GDM1 (cell line): Measurements from ENCODE around the gene TNFAIP8.
A peak's percentile ranks its signal among the peaks of the same experiment; 100 is the strongest.

ENCODE experiments used
- DNase-seq: peaks from one replicate; lab custom pipeline; 2025; lab: John Stamatoyannopoulos, UW

TNFAIP8 gene

DNA sequence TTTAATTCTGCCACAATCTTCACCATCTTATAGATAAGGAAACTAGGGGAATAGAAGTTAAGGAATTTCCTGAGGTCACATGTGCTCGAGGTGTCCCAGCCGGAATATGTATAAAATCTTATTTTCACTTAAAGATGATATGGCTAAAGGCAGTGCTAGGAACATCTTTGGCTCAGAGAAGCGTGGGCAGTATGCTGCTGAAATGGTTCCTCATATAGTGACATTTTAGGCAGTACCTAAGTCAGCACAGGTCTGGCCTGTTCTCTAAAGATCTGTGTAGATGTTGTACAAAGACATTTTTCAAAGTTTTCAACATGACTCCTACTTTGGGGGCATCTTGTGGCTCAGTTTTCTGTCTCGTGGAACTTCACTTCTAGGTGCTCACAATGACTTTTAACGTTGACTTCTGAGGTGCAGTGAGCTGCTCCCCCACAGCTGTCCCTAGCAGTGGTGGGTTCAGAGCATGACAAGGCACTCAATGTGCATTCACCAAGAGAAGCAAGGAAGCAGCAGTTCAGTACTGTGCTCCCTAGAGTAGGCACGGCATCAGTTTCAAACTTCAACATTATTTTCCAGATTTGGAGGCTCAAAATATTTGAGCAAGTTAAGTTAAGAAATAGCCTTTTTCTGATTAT lies 40.3 kb downstream of the TNFAIP8 start:
- no peak for DNase-seq

DNA sequence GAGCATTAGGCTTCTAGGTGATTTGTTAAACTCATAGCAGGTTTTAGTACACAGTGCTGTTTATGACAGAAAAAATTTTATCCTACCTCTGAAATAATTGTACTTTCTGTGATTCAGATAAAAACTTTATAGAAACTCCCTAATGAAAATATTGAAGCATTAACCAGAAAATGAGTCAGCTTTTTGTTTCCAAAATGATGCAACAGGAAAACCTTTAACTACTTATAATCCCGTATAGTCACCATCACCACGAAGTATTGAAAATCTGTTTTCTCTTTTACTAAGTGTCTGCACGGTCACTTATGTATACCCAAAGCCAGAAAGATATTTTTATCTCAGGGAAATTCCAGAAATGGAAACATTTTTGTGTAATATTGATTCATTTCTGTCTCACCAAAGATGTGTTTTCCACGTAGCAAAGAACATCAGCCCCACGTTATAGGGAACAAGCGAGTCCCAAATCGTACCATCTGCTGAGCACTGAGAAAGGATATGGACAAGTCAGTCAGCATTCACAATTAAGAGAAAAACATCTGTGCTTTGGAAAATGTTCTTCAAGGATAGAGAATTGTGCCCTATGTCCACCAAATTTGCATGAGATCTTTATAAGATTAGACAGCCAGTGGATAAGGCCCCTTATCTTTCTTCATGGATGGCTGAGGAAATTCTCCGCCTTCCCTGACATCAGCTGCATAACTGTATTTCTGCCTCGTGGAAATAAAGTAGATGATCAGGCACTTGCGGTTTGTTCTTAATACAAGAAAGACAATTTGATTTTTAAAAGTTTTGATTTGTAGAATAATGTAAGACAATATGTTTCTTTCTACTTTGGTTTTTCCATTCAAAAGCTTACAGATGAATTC lies 41.9 kb downstream of the TNFAIP8 start:
- no peak for DNase-seq

DNA sequence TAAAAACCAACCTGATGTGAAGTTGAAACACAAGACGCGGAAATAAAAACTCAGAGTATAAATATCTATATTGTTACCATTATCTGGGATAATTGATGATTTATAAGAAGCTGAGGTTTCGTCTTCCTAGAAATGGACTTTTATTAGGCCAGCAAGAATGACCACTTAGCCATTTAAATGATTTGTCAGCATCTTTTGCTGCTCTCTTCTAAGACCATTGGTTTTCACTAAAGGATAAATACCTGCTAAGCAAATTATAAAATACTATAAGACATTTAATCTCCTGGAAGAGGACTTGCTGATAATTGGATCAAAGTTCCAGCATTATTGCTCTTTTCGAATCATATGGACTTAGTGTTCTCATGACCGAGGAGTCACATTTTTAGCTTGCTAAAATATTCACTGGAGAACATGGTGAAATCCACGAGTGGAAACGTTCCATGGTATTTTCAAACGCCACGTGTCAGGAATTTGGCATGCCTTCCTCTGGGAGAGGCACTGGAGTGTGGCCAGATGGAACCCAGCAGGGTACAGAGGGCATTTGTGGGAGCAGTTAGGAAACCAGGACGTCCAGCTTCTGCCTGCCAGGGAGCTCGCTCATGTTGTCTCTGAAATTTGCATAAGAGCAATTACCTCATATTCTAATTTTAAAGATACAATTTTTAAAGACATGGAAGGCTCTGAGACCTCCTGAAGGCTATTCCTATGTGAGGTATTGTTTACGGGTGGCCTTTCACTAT lies 43.1 kb downstream of the TNFAIP8 start:
- no peak for DNase-seq

DNA sequence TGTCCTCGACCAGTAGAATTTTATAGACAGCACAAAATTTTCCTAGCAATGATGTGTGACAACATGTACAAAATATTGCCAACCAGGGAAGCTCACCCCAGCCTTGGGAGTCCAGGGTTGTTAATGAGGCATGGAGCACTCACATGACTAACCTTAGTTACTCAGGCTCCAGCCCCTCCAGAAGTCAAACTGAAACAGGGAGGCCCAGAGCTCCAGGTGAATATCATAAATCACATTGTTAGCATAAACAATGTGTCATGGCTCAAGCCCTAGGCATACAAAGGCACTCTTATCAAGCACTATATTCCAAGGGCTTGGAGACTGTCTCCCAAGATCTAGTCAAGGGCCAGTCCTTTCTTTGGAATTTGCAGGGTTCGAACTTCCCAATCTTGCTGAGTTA lies 44.4 kb downstream of the TNFAIP8 start:
- no peak for DNase-seq

DNA sequence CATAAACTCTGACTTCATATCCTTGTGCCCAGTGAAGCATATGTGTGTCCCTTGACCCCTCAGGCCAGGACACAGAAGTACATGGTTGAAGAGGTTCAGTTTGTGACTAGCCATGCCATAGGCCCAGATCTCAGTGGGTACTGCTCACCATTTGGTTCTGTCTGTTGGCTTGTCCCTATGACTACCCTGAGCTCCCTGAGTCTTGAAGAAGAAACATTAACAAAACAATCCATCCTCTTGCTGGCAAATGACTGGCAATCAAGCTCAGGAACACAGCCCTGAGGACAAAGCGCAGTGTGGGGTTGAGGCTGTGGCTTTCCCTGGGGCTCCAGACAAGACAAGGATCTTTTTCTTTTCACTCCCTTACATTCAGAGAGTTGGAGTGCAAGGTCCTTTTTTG lies 46.3 kb downstream of the TNFAIP8 start:
- no peak for DNase-seq

DNA sequence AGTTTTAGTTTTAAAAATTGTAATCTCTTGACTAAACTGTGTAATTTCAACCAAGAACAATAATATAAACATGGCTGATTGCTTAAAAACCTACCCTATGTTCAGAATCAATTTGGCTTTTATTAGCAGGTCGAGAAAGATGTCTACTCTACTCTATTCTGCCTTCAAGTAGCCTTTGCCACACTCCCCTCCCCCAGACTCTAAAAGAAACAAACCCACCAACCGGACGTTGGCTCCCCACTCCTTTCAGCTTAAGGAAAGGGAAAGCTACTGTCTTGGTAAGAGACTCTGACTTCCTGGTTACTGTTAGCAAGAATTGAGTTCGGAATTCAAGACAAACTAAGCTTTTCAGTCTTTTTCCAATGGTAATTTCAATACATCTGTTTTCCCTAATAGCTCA lies 46.7 kb downstream of the TNFAIP8 start:
- no peak for DNase-seq

DNA sequence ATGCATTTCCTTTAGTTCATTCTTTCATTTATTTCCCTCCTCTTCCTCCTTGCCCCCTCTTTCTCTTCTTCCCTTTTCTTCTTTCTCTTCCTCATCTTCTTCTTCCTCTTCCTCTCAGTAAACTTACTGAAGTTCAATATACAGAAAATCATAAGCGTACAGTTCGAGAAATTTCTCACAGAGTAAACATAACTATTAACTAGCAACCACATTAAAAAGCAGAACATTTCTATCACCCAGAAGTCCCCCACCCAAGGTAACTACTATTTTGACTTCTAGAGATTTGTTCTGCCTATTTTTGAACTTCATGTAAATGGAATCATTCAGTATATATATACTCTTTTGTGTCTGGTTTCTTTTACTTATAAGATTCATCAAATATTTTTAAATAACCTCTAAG lies 48.2 kb downstream of the TNFAIP8 start:
- DNase-seq = no peak

DNA sequence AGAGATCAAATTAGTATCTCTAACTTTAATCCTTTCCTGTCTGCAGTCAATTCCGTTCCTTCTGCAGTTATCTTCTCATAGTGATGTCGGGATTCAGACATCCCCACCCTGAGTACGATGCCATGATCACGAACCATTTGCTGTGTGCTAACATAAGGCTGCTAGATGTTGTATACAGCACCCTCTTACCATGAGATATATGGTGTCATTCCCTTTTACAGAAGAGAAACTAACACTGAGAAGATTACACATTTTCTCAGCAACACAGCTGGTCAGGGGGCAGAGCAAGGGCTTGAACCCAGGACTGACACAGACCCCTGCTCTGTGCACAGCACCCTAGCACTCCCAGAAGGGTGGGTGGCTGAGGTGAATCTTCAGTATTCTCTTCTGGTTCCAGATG lies 49.6 kb downstream of the TNFAIP8 start:
- no peak for DNase-seq

DNA sequence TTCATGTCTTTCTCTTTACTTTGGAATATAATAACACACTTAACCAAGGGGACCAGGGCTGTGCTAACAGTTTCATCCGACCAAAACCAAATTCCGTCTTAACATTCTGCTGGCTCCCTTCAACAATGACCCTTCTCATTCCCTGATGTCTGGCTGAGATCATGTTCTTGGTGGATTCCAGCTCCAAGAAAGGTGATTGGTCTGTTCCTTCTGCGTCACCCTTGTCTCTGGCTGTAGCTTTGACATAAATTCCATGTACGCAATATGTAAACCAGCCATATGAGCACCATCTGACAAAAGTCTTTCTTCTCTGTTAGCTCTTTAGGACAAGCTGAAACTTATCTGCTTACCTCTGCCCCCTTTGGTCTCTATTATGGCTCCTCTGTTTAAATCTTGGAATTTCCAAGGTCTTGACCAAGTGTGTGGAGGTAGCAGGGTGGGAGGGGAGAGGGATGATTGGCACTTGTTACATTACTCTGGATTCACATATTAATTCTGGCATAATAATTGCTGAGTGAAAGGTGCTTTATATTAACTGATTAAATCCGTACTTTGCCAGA lies 50.8 kb downstream of the TNFAIP8 start:
- no peak for DNase-seq

DNA sequence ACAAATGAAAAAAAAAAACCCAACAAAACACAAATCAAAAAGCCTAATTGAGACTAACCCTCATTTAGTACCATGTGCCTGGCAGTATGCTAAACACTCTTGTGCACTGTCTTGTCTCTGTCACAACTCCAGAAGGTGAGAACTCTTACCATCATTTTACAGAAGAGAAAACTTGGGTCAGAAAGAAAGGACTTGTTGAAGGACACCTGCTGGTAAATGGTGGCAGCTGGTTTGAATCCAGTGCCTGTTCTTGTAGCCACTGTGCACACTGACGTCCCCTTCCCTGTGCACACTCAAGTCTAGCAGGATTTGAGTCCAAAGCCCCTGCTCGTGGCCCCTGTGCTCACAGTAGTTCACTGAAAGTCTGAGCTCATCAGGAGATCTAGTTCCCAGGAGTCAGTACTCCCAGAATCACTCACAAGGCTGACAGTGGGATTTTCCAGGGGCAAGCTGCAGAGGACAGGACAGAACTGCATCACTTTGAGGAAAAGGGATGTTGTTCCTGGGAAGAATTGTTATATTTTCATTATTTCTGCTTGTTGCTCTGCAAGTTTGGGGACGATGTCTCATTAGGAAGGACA lies 53.5 kb downstream of the TNFAIP8 start:
- no peak for DNase-seq

DNA sequence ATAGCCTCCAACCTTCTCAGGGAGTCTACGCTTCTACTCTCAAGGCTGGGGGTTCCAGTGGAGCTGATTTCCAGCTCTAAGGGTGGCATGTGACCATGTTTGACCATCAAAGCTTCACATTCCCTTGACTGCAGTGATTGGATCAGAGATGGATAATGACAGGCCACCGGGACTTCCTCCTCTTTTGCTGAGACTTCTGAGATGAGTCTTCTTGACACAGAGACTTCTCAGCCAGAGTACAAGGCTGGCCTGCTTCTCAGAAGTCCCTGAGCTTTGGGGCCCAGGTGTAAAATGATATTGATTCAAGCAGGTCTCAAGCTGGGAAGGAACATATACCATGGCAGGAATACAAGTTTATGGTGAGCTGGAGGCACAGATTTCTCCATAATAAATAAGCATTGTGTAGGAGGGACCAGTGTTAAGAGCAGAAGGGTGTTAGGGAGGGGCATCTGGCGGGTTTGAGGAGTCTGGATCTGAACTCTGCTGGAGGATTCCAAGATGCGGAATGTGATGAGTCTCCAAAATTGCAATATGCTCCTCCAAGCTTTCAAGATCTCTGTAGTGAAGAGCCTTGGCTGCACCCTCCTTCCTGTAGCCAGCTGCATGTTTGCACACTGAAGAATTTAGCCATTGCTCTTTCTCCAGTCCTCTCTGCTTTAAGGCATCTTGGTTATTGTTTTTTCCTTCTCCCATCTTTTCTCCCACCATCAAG lies 54.8 kb downstream of the TNFAIP8 start:
- no peak for DNase-seq

DNA sequence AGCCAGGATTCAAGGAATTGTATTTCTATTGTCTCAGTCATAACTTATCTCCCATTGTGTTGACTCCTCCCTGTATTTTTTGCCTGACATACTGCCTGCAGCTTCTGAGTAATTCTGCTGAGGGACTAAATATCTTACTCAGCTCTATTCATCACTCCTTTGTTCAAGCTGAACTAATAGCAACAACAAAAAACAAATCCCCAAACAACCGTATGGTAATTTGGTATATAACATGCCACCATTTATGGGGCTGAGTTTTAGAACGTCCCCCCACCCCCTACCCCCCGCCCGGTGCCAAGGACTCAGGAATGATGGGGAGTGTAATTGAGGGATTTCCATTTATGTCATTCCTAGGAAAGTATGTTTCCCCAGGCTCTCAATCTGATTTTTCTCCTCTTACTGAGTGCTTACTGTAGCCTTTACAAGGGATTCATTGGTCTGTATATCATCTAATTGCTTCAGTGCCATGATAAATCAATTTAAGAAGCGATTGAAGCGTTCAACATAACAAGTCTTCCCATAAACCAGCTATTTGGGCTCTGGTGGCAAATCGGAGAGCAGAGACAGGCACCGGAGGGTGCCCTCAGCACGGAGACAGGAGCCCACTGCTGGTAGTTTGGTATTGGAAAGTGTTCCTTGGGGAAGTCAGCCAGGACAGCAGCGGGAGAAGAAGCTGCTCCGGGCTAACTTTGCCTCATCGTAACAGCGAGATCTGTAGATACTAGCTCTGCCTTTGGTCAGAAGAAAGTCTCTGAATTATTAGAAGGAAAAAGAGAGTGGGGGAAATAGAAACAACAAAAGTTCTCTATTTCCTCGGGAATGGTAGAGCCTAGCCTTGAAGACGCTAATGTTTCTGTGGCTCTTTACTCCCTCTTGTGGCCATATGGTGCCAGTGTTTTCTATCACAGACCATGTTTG lies 55.8 kb downstream of the TNFAIP8 start:
- peak; percentile 67 for DNase-seq

DNA sequence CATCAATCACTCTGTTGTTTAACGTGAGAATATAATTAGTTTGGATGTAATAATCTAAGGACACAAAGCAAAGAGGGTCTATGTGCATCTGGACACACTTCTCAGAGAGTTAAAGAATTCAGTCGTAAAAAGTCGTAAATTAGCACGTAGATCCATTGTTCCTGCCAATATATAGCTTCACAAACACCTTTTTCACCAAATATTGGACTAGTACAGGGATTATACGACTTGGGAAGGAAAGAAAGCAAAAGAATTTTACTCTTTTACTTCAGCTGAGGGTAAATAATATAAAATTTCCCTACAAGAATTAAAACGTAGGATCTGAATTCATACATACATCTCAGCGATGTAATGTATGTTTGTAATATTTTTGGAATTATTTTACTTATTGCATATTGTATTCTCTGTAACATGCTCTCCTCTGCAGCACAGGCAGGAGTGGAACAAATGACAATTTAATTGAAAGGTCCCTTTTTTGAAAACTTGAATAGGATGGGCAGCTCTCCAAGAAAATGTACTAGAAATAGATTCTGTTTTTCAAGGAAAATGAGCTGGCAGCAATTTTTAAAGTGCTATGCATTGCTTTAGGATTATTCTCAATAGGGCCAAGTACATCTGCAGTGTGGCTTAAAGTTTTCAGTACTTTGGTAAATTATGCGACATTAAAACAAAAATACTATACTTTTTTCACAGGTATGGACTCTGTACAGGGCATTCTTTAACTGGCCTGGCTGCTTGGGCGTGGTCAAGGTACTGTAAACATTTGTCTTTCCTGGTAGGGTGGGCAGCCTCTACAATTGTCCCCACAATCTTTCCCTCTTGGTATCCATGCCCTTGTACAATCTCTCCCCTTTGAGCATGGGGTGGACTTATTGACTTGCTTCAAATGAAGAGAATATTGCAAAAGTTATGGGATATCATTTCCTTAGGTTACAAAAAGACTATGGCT lies 56.7 kb downstream of the TNFAIP8 start:
- DNase-seq = no peak

DNA sequence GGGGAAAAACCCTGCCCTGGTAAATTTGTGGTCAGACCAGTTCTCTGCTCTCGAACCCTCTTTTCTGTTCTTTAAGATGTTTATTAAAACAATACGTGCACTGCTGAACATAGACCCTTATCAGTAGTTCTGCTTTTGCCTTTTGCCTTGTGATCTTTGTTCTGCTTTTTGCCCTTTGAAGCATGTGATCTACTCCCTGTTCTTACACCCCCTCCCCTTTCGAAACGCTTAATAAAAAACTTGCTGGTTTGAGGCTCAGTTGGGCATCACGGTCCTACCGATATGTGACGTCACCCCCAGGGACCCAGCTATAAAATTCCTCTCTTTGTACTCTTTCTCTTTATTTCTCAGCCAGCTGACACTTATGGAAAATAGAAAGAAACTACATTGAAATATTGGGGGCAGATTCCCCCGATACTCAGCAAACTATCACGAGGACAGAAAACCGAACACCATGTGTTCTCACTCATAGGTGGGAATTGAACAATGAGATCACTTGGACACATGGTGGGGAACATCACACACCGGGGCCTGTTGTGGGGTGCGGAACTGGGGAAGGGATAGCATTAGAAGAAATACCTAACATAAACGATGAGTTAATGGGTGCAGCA lies 58.4 kb downstream of the TNFAIP8 start:
- peak; percentile 41 for DNase-seq

DNA sequence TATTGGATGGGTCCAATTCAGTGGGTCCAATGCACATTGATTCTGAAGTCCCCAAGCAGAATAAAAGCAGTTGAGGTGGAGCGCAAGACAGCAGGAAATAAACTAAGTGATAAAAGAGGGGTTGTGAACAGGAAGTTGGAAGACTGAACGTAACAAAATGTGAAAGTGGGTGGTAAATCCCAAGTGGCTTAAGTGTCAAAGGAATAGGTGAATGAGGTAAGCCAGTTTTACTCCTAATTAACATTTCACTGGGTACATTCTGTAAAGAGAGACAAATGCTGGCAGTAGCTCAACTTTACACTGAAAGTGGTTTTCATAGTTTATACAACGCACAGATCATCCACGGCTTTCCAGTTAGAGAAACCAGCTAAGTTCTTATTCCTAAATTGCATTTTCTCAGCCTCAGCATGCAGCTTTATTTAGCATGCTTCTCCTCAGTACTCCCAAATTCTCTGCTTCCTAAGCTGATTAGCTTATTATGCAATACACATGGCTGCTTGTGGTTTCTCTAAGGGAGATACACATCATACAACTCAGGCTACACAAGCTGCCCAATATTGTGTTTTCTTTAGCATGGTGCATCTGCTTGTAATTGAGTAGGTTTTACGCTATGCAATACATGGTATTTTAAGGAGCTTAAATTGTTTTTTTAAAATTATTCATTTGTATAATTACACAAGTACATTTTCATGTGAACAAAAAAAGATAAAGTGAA lies 62.2 kb downstream of the TNFAIP8 start:
- no peak for DNase-seq

DNA sequence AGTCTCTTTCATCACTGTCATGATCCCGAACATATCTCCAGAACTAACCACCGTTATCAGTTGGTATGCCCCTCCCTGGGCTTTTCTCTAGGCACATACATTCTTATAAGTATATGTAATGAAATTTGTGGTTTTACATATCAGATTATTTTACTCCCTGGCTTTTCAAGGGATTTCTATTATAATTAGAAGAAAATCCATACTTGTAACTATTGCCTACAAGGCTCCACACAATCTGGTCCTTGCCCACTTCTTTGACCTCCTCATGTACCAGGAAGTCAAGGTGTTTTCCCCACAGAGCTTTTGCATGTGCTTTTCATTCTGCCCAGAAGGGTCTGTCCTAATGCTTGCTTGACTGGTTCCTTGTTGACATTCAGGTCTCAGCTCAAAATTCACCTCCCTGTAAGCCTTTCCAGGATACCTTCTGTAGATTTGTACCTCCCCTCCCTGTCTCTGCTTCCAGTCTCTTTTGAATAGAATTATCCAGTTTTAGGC lies 62.8 kb downstream of the TNFAIP8 start:
- no peak for DNase-seq

DNA sequence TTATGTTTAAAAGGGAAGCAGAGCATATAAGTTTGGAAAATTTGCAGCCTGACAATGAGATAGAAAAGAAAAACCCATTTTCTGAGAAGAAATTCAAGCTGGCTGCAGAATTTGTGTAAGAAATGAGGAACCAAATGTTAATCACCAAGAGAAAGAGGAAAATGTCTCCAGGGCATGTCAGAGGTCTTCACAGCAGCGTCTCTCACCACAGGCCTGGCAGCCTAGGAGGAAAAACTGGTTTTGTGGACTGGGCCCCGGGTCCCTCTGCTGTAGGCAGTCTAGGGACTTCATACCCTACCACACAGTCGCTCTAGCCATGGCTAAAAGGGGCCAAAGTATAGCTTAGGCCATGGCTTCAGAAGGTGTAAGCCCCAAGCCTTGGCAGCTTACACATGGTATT lies 64.3 kb downstream of the TNFAIP8 start:
- peak; percentile 43 for DNase-seq

DNA sequence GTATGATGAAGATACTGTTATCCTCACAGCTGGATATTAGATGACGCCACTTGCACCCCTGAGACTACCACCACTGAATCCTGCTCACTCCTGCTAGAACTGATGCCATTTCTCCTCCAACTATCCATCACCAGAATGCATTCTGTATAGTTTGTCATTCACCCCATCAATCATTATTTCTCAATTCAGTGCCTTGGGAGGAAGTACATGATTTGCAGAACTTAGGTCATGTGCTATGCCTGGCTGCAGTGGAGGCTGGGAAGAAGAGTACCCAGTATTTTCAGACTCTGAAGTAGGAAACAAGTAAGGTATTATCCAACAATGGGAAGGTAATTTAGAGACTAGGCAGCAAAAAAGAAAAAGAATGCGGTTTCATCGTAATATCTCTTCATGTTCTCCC lies 70.2 kb downstream of the TNFAIP8 start:
- no peak for DNase-seq
